GM12892 (cell line): ENCODE measurements around the gene STK38.
"Not testable (repeated sequence)": the region's sequence is repeated elsewhere in the genome, so short reads cannot be mapped to it uniquely, and the experiment has no call there.

Source experiments
- DNase-seq: peaks from one replicate; pipeline ENCODE4 v3.0.0; 2011; ENCODE audit not compliant: insufficient read length
- FAIRE-seq: peaks from 2 replicates; lab custom pipeline; 2011; peaks lifted over from hg19 to GRCh38; lab: Jason Lieb, UNC
- POLR2A ChIP-seq: IDR thresholded peaks from 2 replicates; pipeline ENCODE4 v1.6.1; 2011; ENCODE audit warnings: low read depth, low read length, control low read depth
- POLR2AphosphoS5 ChIP-seq: IDR thresholded peaks from 2 replicates; pipeline ENCODE4 v1.6.1; 2011; ENCODE audit warnings: low read depth, low read length, control low read depth
- TAF1 ChIP-seq: IDR thresholded peaks from 2 replicates; pipeline ENCODE4 v1.6.1; 2011; ENCODE audit warnings: low read depth, mild to moderate bottlenecking, control low read depth, low read length, borderline replicate concordance

Gene STK38

DNA sequence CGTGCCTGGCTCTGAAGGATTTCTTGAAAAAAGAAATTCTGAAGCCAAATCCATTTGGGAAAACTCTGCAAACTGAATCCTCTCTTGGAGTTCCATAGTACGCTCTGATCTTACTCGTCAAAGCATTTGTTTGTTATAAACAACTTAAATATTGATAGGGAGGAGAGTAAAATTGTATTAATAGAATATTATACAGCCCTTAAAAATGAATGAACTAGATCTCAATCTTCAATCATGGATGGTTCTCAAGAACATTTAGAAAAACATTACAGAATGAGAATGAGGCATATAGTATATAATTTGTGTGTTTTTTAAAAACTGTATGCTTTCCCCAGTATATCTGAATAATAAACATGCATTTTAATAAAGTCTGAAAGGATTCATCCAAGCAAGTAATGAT is 79.7 kb downstream of the STK38 start:
- DNase-seq (no peak), FAIRE-seq (no peak)
- TF ChIP-seq TAF1: no peak
- TF ChIP-seq POLR2A: no peak
- no peak for TF ChIP-seq POLR2AphosphoS5

DNA sequence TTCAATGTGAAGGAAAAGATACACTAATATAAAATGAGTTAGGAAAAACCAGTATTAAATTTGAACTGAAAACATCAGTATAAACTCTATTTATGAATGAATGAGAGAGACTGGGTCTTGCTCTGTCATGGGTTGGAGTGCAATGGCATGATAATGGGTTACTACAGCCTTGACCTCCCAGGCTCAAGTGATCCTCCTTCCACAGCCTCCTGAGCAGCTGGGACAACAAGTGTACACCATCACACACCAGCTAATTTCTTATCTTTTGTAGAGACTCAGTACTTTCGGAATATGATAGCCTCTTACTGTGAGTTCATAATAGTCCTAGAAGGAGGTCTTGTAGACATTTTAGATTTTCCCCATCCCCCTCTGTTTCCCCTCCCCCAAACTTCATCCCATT is 83.0 kb downstream of the STK38 start:
- no peak for TF ChIP-seq POLR2A
- no peak for TF ChIP-seq TAF1
- TF ChIP-seq POLR2AphosphoS5: no peak
- DNase-seq: no peak
- FAIRE-seq: no peak

DNA sequence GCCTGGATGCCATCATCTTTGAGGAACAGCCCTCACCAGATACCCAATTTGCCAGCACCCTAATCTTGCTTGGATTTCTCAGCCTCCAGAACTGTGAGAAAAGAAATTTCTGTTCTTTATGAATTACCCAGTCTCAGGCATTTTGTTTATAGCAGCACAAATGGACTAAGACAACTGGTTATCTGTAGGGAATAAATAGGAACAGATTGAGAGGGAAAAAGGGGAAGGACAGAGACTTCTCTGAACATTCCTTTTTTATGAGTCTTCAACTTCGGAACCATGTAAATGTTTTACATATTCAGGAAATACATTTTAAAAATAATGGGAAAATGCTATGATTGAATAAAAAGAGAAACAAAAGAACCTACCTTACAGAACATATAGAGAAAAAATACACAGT is 83.6 kb downstream of the STK38 start:
- DNase-seq: no peak
- FAIRE-seq: no peak
- TF ChIP-seq TAF1 (no peak), POLR2A (no peak), POLR2AphosphoS5 (no peak)

DNA sequence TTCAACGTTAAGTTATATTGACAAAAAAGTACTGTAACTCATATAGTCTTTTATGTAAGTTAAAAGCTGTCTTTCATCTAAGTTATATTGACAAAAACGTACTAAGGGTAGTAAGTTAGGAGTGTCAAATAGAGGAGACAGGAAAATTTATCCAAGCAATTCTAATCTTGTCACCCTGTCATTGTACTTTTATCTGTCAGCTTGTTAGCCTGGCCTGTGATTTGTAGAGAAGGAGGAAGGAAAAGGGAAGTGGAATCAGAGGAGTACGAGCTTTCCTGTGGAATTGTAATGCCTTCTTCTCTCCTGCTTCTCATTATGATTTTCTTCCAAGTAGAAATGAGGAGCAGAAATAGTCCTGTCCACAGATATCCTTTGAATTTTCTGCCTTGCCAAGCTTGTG is 85.6 kb downstream of the STK38 start:
- no peak for FAIRE-seq
- no peak for TF ChIP-seq POLR2AphosphoS5
- TF ChIP-seq POLR2A: no peak
- TF ChIP-seq TAF1: no peak

GRCh38 chr6:36460916-36461315 is 86.4 kb downstream of the STK38 start:
- no peak for DNase-seq
- no peak for FAIRE-seq
- TF ChIP-seq TAF1: no peak

More for the DNA sequence above, 85.6 kb downstream of the STK38 start:
- DNase-seq: no peak

GRCh38 chr6:36459501-36459900 is 87.8 kb downstream of the STK38 start:
- no peak for DNase-seq
- no peak for FAIRE-seq
- no peak for TF ChIP-seq POLR2AphosphoS5
- TF ChIP-seq POLR2A: no peak
- TF ChIP-seq TAF1: no peak

- TF ChIP-seq TAF1: no peak
- TF ChIP-seq POLR2AphosphoS5: no peak
- TF ChIP-seq POLR2A: no peak
- no peak for FAIRE-seq
- no peak for DNase-seq
Measured at GRCh38 chr6:36455486-36456027, 91.7 kb downstream of the STK38 start.

GRCh38 chr6:36452897-36453296 is 94.4 kb downstream of the STK38 start:
- not testable (repeated sequence) for DNase-seq, FAIRE-seq

DNA sequence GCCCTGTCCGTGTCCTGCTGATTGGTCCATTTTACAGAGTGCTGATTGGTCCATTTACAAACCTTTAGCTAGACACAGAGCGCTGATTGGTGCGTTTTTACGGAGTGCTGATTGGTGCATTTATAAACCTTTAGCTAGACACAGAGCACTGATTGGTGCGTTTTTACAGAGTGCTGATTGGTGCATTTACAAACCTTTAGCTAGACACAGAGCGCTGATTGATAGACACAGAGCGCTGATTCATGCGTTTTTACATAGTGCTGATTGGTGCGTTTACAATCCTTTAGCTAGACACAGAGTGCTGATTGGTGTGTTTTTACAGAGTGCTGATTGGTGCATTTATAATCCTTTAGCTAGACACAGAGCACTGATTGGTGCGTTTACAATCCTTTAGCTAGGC is 98.1 kb downstream of the STK38 start:
- not testable (repeated sequence) for DNase-seq, FAIRE-seq

DNA sequence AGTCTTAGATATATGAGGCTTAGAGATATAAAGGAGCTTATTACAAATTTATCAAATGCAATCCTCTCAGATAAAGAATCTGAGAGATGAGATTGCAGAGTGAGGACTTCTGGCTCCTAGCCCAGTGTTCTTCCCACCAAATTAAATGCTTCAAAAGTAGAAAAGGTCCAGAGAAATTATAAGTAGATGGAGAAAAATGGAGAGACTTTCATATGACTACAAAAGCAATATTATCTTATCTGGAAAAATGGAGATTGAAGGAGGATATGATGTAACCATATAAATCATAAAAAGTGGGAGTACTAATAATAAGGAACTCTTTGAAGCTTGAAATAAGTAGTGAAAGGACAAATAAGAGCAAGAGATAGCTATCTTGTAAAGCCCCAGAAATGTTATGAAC is 101.7 kb downstream of the STK38 start:
- FAIRE-seq (no peak), DNase-seq (no peak)

DNA sequence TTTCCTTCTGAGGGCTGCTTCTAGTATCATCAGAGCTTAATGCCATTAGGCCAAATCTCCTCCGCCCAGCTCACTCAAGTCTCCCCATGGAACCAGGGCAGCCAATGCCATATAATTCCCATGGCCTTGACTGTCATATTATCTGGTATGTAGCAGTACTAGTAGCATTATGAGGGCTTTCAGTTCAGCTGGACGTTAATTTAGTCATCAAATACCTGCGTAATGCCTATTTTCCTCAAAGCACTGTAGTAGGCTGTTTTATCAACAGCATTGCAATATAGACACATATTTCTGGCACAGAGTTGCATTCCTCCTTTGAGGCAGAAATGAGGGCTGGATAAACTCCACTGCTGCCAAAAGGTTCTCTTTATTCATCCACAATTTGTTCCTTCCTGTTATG is 102.8 kb downstream of the STK38 start:
- DNase-seq (no peak), FAIRE-seq (no peak)
- TF ChIP-seq POLR2AphosphoS5 (no peak), TAF1 (no peak)

More for the DNA sequence above, 101.7 kb downstream of the STK38 start:
- TF ChIP-seq POLR2AphosphoS5: no peak
- TF ChIP-seq POLR2A: no peak
- no peak for TF ChIP-seq TAF1
